Thyroid gland (tissue), 4 donors: ENCODE results near the gene INTS1. TPM values are rescaled to one million over a fixed set of nuclear protein-coding genes. Genes with fewer than 3 reads are reported as not detected.

ENCODE experiments used
- DNase-seq, 2 donors: peaks; one replicate each; pipeline ENCODE4 v3.0.0-alpha.2; 2019
- H3K27ac ChIP-seq, 3 donors: fragments of 200-600 bp; sonication (generic); 1 replicate in 2 of 3; 2 replicates in 1 of 3; pipeline ENCODE4 v1.5.1; 2016 to 2019; ENCODE audit warnings: mild to moderate bottlenecking in 1 of 3, moderate library complexity in 1 of 3
- H3K27me3 ChIP-seq: fragments of 200-600 bp; sonication (generic); one replicate; pipeline ENCODE4 v1.5.1; 2019
- H3K36me3 ChIP-seq, 2 donors: fragments of 200-600 bp; sonication (generic); one replicate each; pipeline ENCODE4 v1.5.1; 2016 to 2019
- H3K4me1 ChIP-seq, 2 donors: fragments of 200-600 bp; sonication (generic); one replicate each; pipeline ENCODE4 v1.5.1; 2017 to 2019
- H3K4me3 ChIP-seq, 3 donors: fragments of 200-600 bp; sonication (generic); replicated peaks in 1 of 3; 1 replicate in 2 of 3; 2 replicates in 1 of 3; pipeline ENCODE4 v1.5.1; 2016; ENCODE audit warnings: mild to moderate bottlenecking in 1 of 3
- H3K9me3 ChIP-seq: fragments of 200-600 bp; sonication (generic); one replicate; pipeline ENCODE4 v1.5.1; 2017
- POLR2A ChIP-seq, 2 donors: fragments of 450-650 bp; IDR thresholded peaks; one replicate each; pipeline ENCODE4 v1.6.1; 2017; ENCODE audit warnings: antibody characterized with exemption in 2 of 2, mild to moderate bottlenecking in 2 of 2, moderate library complexity in 1 of 2
- WGBS, 2 donors: methylation state at CpG; one replicate each; pipeline ENCODE4 v1.1.5; 2017; 5-methylcytosine and 5-hydroxymethylcytosine counted together
- intact Hi-C: fragments of 100-400 bp; cut with DNase I; formaldehyde crosslinking; loops from one replicate; pipeline ENCODE4 v1.15.1; 2023
- total RNA-seq, 4 donors: library from RNA; depleted of rRNA; stranded (reverse); fragments of >200 nt; gene quantifications; one replicate each; pipeline ENCODE4 v1.2.3, GENCODE V29; 2016
- TF ChIP-seq, protein P1 (sequence below), 6 experiments: fragments of 200-600 bp in 3 of 6; fragments of 450-650 bp in 3 of 6; sonication (generic) in 3 of 6; IDR thresholded peaks; one replicate each; pipeline ENCODE4 v1.5.1; 2016 to 2019; ENCODE audit warnings: antibody characterized with exemption in 6 of 6, mild to moderate bottlenecking in 2 of 6, inconsistent platforms in 1 of 6, moderate library complexity in 1 of 6

INTS1 gene
- total RNA-seq, 4 donors from 2014 or later: 34.5 to 72.3 (median 65.5) TPM

DNA sequence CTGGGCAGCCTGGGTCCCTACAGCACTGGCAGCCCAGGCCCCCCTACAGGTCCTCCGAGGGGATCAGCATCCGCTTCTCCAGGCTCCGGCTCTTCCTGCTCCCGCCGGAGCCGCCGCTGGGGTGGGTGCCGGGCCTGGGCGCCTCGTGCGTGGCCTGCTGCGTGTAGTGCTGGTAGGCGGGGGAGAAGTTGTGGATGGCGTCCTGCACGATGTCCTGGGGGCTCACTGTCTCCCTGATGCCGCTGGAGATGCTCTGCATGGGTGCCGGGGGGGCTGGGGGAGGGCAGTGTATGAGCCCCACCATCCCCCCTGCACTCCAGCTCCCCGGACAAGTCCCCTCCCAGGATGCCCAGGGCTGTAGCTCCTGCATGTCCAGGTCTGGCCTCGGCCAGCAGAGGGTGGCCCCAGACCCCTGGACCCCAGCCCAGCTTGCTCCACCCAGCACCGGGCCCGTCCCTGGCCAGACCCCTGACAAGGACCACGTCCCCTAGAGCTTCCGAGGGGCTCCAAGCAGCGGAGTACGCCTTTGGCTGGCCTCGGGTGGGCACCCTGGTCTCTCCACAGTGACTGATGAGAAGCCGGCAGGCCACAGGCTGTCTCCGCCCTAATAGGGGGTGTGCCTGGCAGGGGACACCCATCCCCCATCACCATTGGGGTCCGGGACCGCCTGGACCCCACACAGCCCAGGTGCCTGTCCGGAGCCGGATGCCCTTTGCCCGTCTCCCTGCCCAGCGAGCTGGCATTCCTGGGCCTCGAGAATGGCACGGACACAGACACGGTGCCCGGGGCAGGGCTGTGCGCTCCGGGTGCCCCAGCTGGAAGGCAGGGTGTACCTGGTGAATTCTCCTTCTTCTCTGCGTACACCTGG lies 43.0 kb upstream of the INTS1 start:
- WGBS, 2 donors: 87 to 93% methylated on average over 3 to 30 of the region's 41 CpGs
- H3K27ac ChIP-seq: no peak overlapping the region
- H3K27me3 ChIP-seq: no peaks in the 10 kb centered on the region
- no peak for DNase-seq
- no peak overlapping the region for H3K4me3 ChIP-seq
- H3K36me3 ChIP-seq: peaks cover 6 to 7% of the 10 kb centered on the region in 2 donors
- H3K4me1 ChIP-seq: no peaks in the 10 kb centered on the region
- H3K9me3 ChIP-seq: no peaks in the 10 kb centered on the region
- TF ChIP-seq, protein P1, sequence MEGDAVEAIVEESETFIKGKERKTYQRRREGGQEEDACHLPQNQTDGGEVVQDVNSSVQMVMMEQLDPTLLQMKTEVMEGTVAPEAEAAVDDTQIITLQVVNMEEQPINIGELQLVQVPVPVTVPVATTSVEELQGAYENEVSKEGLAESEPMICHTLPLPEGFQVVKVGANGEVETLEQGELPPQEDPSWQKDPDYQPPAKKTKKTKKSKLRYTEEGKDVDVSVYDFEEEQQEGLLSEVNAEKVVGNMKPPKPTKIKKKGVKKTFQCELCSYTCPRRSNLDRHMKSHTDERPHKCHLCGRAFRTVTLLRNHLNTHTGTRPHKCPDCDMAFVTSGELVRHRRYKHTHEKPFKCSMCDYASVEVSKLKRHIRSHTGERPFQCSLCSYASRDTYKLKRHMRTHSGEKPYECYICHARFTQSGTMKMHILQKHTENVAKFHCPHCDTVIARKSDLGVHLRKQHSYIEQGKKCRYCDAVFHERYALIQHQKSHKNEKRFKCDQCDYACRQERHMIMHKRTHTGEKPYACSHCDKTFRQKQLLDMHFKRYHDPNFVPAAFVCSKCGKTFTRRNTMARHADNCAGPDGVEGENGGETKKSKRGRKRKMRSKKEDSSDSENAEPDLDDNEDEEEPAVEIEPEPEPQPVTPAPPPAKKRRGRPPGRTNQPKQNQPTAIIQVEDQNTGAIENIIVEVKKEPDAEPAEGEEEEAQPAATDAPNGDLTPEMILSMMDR (IDR thresholded peaks at IDR 0.05): no peak
- TF ChIP-seq POLR2A (IDR thresholded peaks at IDR 0.05): no peak
- intact Hi-C loops: no loop called here

DNA sequence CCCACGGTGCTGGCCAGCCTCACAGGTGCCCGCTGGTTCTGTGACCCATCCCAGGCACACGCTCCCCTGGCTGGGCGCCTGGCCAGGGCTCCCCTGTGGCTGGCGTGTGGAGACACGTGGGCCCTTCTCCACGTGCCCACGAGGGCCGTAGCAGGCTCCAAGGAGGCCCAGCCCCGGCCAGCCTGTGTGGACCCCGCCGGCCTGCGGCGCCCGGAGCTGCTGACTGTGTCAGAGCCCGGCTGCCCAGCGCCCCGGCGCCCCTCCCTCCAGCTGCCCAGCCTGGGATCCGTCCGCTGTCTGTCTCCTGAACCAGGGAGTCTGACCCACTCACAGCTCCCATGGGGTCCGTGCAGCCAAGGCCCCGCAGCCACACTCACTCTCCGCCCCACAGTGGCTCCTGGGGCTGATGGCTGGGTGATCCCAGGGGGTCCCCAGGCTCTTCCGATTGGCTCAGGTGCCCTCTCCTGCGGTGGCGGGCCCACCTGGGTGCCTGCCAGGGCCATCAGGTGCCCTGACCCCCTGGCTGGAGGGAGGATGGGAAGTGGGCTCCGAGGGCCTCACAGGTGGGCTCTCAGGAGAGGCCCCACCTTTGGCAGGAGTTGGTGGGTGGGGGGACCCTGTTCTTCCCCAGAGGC lies 42.2 kb upstream of the INTS1 start:
- Histone ChIP-seq H3K36me3 (peaks cover 7 to 8% of the 10 kb centered on the region in 2 donors), H3K9me3 (no peaks in the 10 kb centered on the region), H3K4me1 (no peaks in the 10 kb centered on the region), H3K4me3 (no peak overlapping the region), H3K27me3 (no peaks in the 10 kb centered on the region), H3K27ac (no peak overlapping the region)
- TF ChIP-seq, protein P1 (IDR thresholded peaks at IDR 0.05): no peak
- TF ChIP-seq POLR2A (IDR thresholded peaks at IDR 0.05): no peak
- intact Hi-C loops: no loop called here
- no peak for DNase-seq
- WGBS, 2 donors: 50 to 88% methylated on average over 2 to 21 of the region's 28 CpGs

DNA sequence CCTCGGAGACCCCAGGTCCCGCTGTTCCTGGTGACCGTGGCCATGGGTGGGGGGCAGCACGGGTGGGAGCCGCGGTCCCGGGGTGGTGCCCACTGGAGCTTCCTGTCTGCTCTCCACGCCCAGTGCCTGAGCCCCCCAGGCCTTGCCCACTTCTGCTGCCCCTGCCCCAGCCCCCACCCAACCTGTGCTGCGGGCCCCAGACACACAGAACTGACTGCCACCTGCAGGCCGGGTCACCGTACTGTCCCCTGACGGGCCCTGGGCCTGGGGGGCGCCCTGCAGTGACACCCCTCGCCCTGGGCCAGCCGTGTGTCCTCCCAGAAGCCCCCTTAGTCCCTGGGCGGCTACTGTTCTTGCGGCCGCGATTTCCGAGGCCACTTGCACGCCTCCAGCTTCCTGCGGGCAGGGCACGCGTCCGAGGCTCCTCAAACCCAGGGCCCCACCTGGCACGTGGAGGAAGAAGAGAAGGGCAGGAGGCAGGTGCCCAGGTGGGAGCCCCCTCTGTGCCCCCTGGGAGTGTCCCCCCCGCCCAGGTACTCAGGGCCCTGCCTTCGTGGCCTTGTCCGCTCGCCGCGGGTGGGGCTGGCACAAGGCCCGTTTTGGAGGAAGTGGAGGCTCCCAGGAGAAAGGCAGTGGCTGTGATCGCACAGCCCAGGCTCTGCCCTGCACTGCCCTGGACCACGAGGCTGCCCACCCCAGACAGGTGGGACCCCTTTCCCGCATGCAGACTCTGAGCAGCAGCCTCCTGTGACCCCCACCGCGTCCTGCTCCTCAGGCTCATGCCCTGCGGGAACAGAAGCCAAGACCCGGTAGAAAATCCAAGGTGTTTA lies 41.4 kb upstream of the INTS1 start:
- H3K27me3 ChIP-seq: no peaks in the 10 kb centered on the region
- no peak for DNase-seq
- no peaks in the 10 kb centered on the region for H3K9me3 ChIP-seq
- H3K36me3 ChIP-seq: peaks cover 14% of the 10 kb centered on the region in 2 donors
- no peak overlapping the region for H3K4me3 ChIP-seq
- 70 to 79% methylated on average over 14 to 38 of the region's 40 CpGs for WGBS, 2 donors
- intact Hi-C loops: no loop called here
- no peak overlapping the region for H3K27ac ChIP-seq
- TF ChIP-seq POLR2A (IDR thresholded peaks at IDR 0.05): no peak
- TF ChIP-seq, protein P1 (IDR thresholded peaks at IDR 0.05): no peak
- H3K4me1 ChIP-seq: no peaks in the 10 kb centered on the region

DNA sequence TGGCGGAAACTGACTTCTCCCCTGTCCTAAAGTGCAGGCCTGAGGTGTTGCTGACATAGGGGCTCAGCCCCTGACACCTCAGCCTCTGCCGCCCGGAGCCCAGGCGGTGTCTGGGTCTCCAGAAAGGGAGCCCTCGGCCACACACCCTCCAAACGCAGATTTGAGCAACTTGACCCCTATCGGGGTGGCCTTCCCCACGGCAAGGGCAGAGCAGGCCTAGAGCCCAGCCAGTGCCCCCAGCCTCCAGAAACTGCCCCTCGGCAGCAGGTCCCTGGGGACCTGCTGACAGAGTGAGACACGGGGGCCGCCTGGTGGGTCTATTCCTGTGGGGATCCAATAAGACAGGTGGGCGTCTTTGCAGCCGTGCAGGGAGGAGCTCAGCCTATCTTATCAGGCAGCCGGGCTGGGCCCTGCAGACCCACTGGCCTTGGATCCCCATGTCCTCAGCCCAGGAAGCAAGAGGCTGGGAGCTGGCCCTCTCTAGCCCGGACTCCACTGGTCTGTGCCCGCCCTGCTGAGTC lies 40.8 kb upstream of the INTS1 start:
- intact Hi-C loops: no loop called here
- no peak overlapping the region for H3K4me3 ChIP-seq
- H3K4me1 ChIP-seq: no peaks in the 10 kb centered on the region
- no peaks in the 10 kb centered on the region for H3K27me3 ChIP-seq
- no peak for DNase-seq
- 81 to 91% methylated on average over 6 to 12 of the region's 16 CpGs for WGBS, 2 donors
- no peaks in the 10 kb centered on the region for H3K9me3 ChIP-seq
- H3K36me3 ChIP-seq: peaks cover 21% of the 10 kb centered on the region in 2 donors
- TF ChIP-seq POLR2A (IDR thresholded peaks at IDR 0.05): no peak
- TF ChIP-seq, protein P1 (IDR thresholded peaks at IDR 0.05): no peak
- H3K27ac ChIP-seq: no peak overlapping the region
